GM12891 (cell line): Measurements from ENCODE around the gene EVC.

Experiments used
- DNase-seq: peaks from one replicate; pipeline ENCODE4 v3.0.0; 2011; ENCODE audit warnings: low spot score; ENCODE audit not compliant: insufficient read length
- FAIRE-seq: peaks from 2 replicates; lab custom pipeline; 2011; peaks lifted over from hg19 to GRCh38; lab: Jason Lieb, UNC
- PAX5 ChIP-seq: IDR thresholded peaks from 2 replicates; pipeline ENCODE4 v1.6.1; 2011; ENCODE audit warnings: low read length, moderate library complexity, mild to moderate bottlenecking; ENCODE audit not compliant: insufficient read depth, severe bottlenecking
- POLR2A ChIP-seq: IDR thresholded peaks from 2 replicates; pipeline ENCODE4 v1.6.1; 2011; ENCODE audit warnings: low read depth, low read length, control low read depth
- POLR2AphosphoS5 ChIP-seq: IDR thresholded peaks from 2 replicates; pipeline ENCODE4 v1.6.1; 2011; ENCODE audit warnings: low read depth, low read length, control low read depth
- POU2F2 ChIP-seq: IDR thresholded peaks from 2 replicates; pipeline ENCODE4 v1.6.1; 2011; ENCODE audit warnings: low read depth, mild to moderate bottlenecking, control low read depth, low read length, moderate library complexity
- SPI1 ChIP-seq: IDR thresholded peaks from 2 replicates; pipeline ENCODE4 v1.6.1; 2011; ENCODE audit warnings: low read depth, low read length, control low read depth
- TAF1 ChIP-seq: IDR thresholded peaks from 2 replicates; pipeline ENCODE4 v1.6.1; 2011; ENCODE audit warnings: low read depth, low read length, control low read depth

The EVC gene

DNA sequence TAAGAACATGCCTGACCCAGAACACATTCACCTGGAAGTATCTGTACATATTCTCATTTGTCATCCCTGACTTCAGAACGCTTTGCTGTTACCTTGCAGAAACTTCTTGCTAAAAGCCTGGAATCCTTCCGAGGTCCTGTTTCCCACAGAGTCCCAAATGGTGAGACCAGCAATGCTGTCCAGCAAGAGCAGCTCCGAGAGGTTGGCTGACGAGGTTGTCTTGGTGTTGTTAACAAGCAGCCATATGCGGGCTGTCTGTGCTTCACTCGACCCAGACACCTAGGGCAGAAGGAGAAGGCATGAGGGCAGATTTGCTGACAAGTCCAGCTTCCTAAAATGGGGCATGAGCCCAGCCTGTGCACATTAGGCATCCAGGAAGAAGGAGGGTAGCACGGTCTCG lies 21.9 kb upstream of the EVC start:
- no peak for DNase-seq
- FAIRE-seq: no peak
- TF ChIP-seq POLR2A (no peak), POU2F2 (no peak), TAF1 (no peak)

DNA sequence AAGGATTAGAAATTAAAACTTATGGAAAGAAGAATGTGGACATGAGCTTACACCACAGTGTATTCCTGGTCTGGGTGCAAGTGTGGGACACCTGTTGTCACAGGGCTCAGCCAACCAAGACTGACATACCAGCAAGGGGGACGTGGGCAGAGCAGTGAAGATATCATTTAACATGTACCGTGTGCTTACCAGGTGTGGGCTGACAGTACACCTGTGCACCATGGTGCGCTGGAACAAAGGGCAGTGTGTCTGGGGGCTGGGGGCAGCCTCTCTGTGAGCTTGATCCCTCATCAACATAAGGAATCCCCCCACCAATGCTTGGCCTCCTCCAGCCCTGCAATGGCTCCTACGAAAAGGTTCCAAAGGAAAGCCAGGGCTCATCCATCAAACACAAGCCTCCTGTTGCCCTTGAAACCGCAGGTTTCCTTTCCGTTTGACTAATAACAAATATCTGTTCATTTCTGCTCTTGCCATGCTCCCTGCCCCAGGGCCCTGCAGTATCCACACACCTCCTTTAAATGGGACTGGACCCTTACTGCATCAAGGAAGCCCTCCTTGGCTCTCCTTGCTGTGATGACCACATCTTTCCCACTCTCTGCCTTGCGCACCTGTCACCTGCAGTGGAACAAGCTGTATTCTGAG lies 19.4 kb upstream of the EVC start:
- FAIRE-seq (no peak), DNase-seq (no peak)
- TF ChIP-seq TAF1: no peak
- TF ChIP-seq SPI1: no peak
- TF ChIP-seq PAX5: no peak
- TF ChIP-seq POU2F2: no peak
- no peak for TF ChIP-seq POLR2A
- no peak for TF ChIP-seq POLR2AphosphoS5

DNA sequence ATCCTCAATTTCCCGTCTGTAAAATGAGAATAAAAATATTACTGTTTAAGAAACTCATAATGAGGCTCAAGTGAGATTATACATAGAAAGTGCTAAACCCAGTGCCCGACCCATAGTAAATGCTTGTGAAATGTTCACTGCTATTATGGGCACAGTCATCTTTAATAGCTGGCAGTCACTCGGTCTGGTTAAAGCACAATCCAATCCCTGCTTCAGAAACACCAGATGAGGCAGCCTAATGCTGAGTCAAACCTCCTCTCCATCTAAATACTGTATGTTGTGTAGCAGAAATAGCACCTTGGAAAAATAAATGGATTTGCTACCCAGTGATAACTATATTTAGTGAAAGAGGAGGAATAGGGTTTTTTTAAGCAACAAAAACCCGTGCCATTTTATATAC lies 17.1 kb upstream of the EVC start:
- TF ChIP-seq SPI1 (no peak), TAF1 (no peak), POLR2A (no peak), POLR2AphosphoS5 (no peak), PAX5 (no peak), POU2F2 (no peak)
- DNase-seq (no peak), FAIRE-seq (no peak)

DNA sequence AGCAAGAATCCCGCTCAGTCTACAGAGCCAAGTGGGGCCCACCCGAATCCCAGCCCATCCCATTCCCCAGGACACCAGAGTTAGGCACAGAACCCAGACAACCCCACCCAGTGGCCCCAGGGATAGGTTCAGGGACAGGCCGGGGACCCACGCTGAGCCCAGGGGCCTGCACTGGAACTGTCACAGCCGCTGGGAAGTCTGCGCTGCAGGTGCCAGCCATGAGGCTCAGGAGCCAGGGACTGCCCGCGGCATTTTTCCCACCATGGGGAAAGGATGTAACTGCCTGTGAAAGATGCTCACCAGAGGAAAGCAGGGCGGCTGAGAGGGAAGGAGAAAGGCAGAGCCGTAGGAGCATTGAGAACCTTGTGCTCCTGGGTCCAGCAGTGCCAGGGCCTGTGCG lies 14.7 kb upstream of the EVC start:
- TF ChIP-seq TAF1 (no peak), POLR2AphosphoS5 (no peak), POLR2A (no peak), SPI1 (no peak), POU2F2 (no peak), PAX5 (no peak)
- DNase-seq: no peak
- FAIRE-seq: no peak

DNA sequence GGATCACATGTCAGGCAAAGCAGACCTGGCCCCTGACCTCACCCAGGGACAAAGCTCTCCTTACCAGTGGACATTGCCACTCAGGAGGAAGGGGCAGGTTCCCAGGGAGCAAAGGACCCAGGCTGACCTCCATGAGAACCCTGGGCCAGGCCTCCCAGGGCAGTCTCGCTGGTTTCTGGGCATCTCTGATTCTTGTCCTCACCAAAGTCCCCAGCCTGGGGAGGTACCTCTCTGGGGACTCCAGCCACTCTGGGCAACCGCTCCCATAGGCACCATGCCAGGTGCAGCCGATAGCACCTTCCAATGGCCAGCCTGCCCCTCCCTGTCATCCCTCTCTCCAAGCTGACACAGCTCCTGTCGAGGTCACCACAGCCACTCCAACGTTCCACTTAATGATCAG lies 10.5 kb upstream of the EVC start:
- DNase-seq (no peak), FAIRE-seq (no peak)
- TF ChIP-seq POLR2A: no peak
- TF ChIP-seq TAF1: no peak
- TF ChIP-seq POU2F2: no peak
- no peak for TF ChIP-seq SPI1
- TF ChIP-seq PAX5: no peak
- no peak for TF ChIP-seq POLR2AphosphoS5

DNA sequence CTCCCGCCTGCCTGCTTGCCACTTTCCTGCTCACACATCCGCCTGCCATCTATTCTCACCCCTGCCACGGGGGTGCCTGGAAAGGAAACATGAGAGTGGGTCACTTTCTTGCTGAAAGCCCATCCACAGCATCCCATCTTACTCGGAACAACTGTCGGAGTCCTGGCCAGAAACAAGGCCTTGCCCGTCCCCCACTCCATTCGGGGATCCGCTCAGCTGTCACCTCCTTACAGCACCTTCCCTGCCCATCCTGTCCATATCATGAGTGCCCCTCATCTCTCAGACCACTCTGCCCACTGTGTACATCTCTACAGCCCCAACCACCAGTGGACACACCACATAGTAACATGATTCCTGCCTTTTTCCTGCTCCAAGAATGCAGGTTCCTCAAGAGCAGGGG lies 9.0 kb upstream of the EVC start:
- DNase-seq: no peak
- FAIRE-seq: no peak
- no peak for TF ChIP-seq SPI1
- TF ChIP-seq PAX5: no peak
- no peak for TF ChIP-seq POLR2AphosphoS5
- no peak for TF ChIP-seq POU2F2
- TF ChIP-seq POLR2A: no peak
- TF ChIP-seq TAF1: no peak

DNA sequence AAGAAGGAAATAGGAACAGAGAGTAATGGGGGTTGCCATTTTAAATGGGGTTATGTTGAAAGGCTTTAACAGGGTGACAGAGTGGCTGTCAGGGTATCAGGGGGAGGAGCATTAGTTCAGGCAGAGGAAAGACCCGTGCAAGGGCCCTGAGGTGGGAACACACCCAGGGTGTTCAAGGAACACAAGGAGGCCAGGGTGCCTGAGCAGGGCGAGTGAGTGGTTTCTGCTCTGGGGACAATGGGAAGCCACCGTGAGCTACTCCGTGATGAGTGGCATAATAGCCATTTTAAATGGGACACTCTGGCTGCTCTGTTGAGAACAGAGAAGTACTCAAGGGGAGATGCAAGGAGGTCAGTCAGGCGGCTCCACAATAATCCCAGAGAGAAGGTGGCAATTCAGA lies 7.2 kb upstream of the EVC start:
- no peak for FAIRE-seq
- TF ChIP-seq SPI1 (no peak), POLR2A (no peak), POLR2AphosphoS5 (no peak), TAF1 (no peak), PAX5 (no peak), POU2F2 (no peak)
- no peak for DNase-seq

DNA sequence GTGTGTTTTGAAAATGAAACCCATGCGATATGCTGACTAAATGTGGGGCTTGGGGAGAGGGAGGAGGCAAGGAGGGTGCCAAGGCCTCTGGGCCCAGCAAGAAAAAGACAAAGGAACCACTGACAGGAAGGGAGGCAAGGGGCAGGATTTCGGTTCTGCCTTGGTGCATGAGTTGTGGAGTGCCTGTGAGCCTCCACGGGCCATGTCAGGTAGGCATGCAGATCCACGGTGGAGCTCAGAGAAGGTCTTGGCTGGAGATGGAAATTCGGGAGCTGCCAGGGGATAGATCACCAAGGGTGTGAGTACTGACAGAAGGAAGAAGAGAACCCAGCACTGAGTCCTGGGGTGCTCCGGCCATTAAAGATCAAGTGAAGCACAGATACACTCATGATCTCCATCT lies 6.7 kb upstream of the EVC start:
- FAIRE-seq (no peak), DNase-seq (no peak)
- TF ChIP-seq POU2F2 (no peak), POLR2AphosphoS5 (no peak), POLR2A (no peak), SPI1 (no peak), TAF1 (no peak), PAX5 (no peak)

DNA sequence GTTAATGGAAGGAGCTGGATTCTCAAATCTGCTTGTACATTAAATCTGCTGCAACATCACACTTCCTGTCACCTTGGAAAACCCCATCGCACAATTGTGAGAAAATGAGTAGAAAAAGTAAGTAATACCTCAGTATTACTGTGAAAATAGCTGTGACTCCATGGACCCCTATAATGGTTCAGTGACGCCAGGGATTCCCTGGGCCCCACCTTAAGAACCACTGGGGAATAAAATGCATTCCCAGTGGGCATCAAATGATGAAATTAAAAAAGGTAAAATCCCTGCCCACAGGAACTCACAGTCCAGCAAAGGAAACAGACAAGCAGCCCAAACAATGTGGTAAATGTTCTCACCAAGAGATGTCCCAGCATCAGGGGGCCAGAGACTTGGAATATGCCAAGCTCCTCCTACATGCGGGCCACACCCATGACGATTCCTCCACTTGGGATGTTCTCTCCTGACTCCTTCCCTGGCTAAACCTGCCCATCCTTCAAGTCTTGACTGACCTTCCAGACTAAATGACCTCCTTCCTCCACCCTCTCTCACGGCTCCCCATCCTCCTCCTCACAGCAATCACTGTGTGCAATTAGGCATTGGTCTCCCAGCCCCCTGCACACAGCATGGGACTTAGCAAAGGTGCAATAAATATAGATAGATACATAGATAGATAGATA lies 5.2 kb upstream of the EVC start:
- FAIRE-seq (no peak), DNase-seq (no peak)
- TF ChIP-seq SPI1 (no peak), POU2F2 (no peak), POLR2AphosphoS5 (no peak), TAF1 (no peak)

DNA sequence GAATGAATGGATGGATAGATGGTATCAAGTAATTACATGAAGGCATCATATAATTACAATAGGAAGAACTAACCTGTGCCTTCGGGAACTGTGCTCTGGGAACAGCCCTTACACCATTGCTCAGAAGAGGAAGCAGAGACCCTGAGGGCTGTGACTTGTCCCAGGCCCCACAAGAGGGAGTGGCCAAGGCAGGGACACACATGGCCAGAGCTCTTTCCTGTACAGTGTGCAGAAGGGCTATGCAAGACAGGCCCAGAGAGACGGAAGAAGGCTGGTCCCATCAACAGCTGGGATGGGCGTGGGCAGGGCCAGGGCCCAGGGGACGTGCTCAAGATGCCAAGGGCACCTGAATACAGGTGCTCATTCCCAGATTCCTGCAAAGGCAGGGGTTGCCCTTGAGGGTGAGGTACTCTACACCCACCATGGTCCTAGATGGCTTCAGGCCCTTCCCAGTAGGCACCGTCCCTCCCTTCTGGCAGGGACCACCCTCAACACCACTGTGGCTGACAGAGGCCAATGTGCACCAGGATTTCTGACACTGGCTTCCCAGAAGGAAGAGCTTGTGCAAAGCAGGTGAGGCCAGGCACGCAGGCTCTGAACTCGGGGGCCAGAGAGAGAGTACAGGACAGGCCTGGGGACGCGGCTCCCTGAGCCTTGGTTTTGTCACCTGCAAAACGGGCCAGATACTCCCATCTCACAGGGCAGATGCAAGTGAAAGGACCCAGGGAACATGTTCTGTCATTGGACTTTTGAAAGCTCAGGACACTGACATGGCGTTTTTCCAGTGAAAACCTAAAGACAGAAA lies 4.3 kb upstream of the EVC start:
- FAIRE-seq: no peak
- no peak for DNase-seq
- no peak for TF ChIP-seq TAF1
- TF ChIP-seq PAX5: no peak
- no peak for TF ChIP-seq POLR2A
- TF ChIP-seq SPI1: no peak

DNA sequence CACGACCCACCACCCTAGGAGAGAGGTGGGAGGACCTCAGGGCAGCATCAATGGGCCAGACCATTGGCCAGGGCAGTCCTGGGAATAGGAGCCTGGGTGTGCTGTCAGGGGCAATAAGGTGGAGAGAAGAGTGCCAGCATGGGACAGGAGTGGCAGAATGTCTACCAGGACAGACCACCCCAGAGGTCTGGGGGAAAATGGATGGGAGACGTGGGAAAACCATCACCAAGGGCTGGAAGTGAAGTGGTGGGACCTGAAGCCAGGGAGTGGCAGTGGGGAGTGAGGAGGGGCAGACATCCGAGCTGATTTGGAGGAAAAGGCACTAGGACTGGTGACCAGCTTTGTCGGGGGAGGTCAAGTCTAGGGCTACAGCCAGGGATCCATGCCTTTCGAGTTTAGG lies 3.6 kb upstream of the EVC start:
- DNase-seq (no peak), FAIRE-seq (no peak)
- no peak for TF ChIP-seq TAF1
- TF ChIP-seq PAX5: no peak
